HG02623 (cell line): Measurements from ENCODE around the gene NEUROG1.

Experiments used
- ATAC-seq: cut with Tn5 transposase; IDR thresholded peaks from one replicate; pipeline ENCODE4 v1.9.1; 2021; ENCODE audit warnings: moderate library complexity; ENCODE audit not compliant: unreplicated experiment

Gene NEUROG1

GRCh38 chr5:135565266-135565665 is 29.5 kb upstream of the NEUROG1 start:
- ATAC-seq: no peak

GRCh38 chr5:135564331-135564730 is 28.6 kb upstream of the NEUROG1 start:
- ATAC-seq: no peak

- no peak for ATAC-seq
Observed at GRCh38 chr5:135561266-135561665, 25.5 kb upstream of the NEUROG1 start.

- ATAC-seq: peak; percentile 82
Observed at GRCh38 chr5:135560858-135561257, 25.1 kb upstream of the NEUROG1 start.

GRCh38 chr5:135559354-135559753 is 23.6 kb upstream of the NEUROG1 start:
- ATAC-seq: no peak

- ATAC-seq: no peak
Observed at GRCh38 chr5:135557076-135557838, 21.5 kb upstream of the NEUROG1 start.

GRCh38 chr5:135556620-135557019 is 20.9 kb upstream of the NEUROG1 start:
- ATAC-seq: no peak

GRCh38 chr5:135555530-135555929 is 19.8 kb upstream of the NEUROG1 start:
- ATAC-seq: no peak

GRCh38 chr5:135553688-135554462 is 18.1 kb upstream of the NEUROG1 start:
- no peak for ATAC-seq

GRCh38 chr5:135551593-135552447 is 16.1 kb upstream of the NEUROG1 start:
- no peak for ATAC-seq

- ATAC-seq: no peak
Observed at GRCh38 chr5:135549413-135549812, 13.6 kb upstream of the NEUROG1 start.

GRCh38 chr5:135547590-135548254 is 12.0 kb upstream of the NEUROG1 start:
- ATAC-seq: no peak

- no peak for ATAC-seq
Observed at GRCh38 chr5:135546912-135547311, 11.1 kb upstream of the NEUROG1 start.

- ATAC-seq: no peak
Observed at GRCh38 chr5:135546101-135546500, 10.3 kb upstream of the NEUROG1 start.

GRCh38 chr5:135545099-135545498 is 9.3 kb upstream of the NEUROG1 start:
- ATAC-seq: no peak

- no peak for ATAC-seq
Observed at GRCh38 chr5:135543485-135544304, 7.9 kb upstream of the NEUROG1 start.

- ATAC-seq: no peak
Observed at GRCh38 chr5:135543001-135543484, 7.3 kb upstream of the NEUROG1 start.

GRCh38 chr5:135541807-135542502 is 6.2 kb upstream of the NEUROG1 start:
- no peak for ATAC-seq

- ATAC-seq: no peak
Observed at GRCh38 chr5:135539430-135540005, 3.8 kb upstream of the NEUROG1 start.
